HG03139 (cell line): ENCODE measurements around the gene USP8.
"Not testable (repeated sequence)": the region's sequence is repeated elsewhere in the genome, so short reads cannot be mapped to it uniquely, and the experiment has no call there.

Experiments used
- ATAC-seq: cut with Tn5 transposase; IDR thresholded peaks from one replicate; pipeline ENCODE4 v1.9.1; 2021; ENCODE audit not compliant: unreplicated experiment

Gene USP8

GRCh38 chr15:50438251-50438650, 14.0 kb downstream of the USP8 start:
- ATAC-seq: no peak

GRCh38 chr15:50440932-50441331, 16.7 kb downstream of the USP8 start:
- ATAC-seq: no peak

- ATAC-seq: no peak
Measured at GRCh38 chr15:50452927-50453326, 28.7 kb downstream of the USP8 start.

GRCh38 chr15:50458348-50459112, 34.3 kb downstream of the USP8 start:
- ATAC-seq: no peak

- ATAC-seq: no peak
Measured at GRCh38 chr15:50463423-50464358, 39.5 kb downstream of the USP8 start.

- no peak for ATAC-seq
Measured at GRCh38 chr15:50471072-50471471, 46.9 kb downstream of the USP8 start.

GRCh38 chr15:50476143-50476542, 51.9 kb downstream of the USP8 start:
- ATAC-seq: no peak

GRCh38 chr15:50484781-50485180, 60.6 kb downstream of the USP8 start:
- peak; percentile 63 for ATAC-seq

- ATAC-seq: no peak
Measured at GRCh38 chr15:50485389-50485788, 61.2 kb downstream of the USP8 start.

GRCh38 chr15:50487287-50487686, 63.1 kb downstream of the USP8 start:
- no peak for ATAC-seq

GRCh38 chr15:50493625-50494024, 69.4 kb downstream of the USP8 start:
- no peak for ATAC-seq

GRCh38 chr15:50494547-50494946, 70.3 kb downstream of the USP8 start:
- ATAC-seq: not testable (repeated sequence)

- ATAC-seq: no peak
Measured at GRCh38 chr15:50496692-50497091, 72.5 kb downstream of the USP8 start.

- ATAC-seq: no peak
Measured at GRCh38 chr15:50500352-50500751, 76.1 kb downstream of the USP8 start.

GRCh38 chr15:50501815-50502214, 77.6 kb downstream of the USP8 start:
- ATAC-seq: no peak

GRCh38 chr15:50503144-50503543, 78.9 kb downstream of the USP8 start:
- ATAC-seq: no peak

- ATAC-seq: not testable (repeated sequence)
Measured at GRCh38 chr15:50505656-50506055, 81.5 kb downstream of the USP8 start.

GRCh38 chr15:50506121-50506520, 81.9 kb downstream of the USP8 start:
- ATAC-seq: no peak

GRCh38 chr15:50513001-50513400, 88.8 kb downstream of the USP8 start:
- no peak for ATAC-seq

GRCh38 chr15:50519740-50520425, 95.7 kb downstream of the USP8 start:
- no peak for ATAC-seq

GRCh38 chr15:50523851-50524251, 99.6 kb downstream of the USP8 start:
- no peak for ATAC-seq
